ELR (cell line): Measurements from ENCODE around the gene ZNF804A.

Experiments used
- DNase-seq: peaks from one replicate; pipeline ENCODE4 v3.0.0-alpha.2; 2015; ENCODE audit warnings: low read depth

Gene ZNF804A

GRCh38 chr2:184611361-184612085, 13.2 kb downstream of the ZNF804A start:
- peak; percentile 80 for DNase-seq

GRCh38 chr2:184620367-184620766, 22.0 kb downstream of the ZNF804A start:
- peak; percentile 65 for DNase-seq

GRCh38 chr2:184624311-184624710, 26.0 kb downstream of the ZNF804A start:
- no peak for DNase-seq

GRCh38 chr2:184628051-184628450, 29.7 kb downstream of the ZNF804A start:
- no peak for DNase-seq

- no peak for DNase-seq
These were observed 35.4 kb downstream of the ZNF804A start for GRCh38 chr2:184633726-184634125.

GRCh38 chr2:184637781-184638180, 39.5 kb downstream of the ZNF804A start:
- no peak for DNase-seq

- peak; percentile 39 for DNase-seq
These were observed 46.4 kb downstream of the ZNF804A start for GRCh38 chr2:184644685-184645084.

GRCh38 chr2:184646177-184646576, 47.8 kb downstream of the ZNF804A start:
- DNase-seq, result peak; percentile 25

- no peak for DNase-seq
These were observed 48.3 kb downstream of the ZNF804A start for GRCh38 chr2:184646593-184646992.

GRCh38 chr2:184654945-184655344, 56.6 kb downstream of the ZNF804A start:
- peak; percentile 74 for DNase-seq

GRCh38 chr2:184677171-184677570, 78.8 kb downstream of the ZNF804A start:
- DNase-seq, result peak; percentile 31

- DNase-seq, result no peak
These were observed 81.1 kb downstream of the ZNF804A start for GRCh38 chr2:184679219-184680018.

- no peak for DNase-seq
These were observed 82.5 kb downstream of the ZNF804A start for GRCh38 chr2:184680825-184681224.

GRCh38 chr2:184681642-184682321, 83.5 kb downstream of the ZNF804A start:
- DNase-seq, result no peak

- DNase-seq, result peak; percentile 35
These were observed 85.6 kb downstream of the ZNF804A start for GRCh38 chr2:184683911-184684310.

- peak; percentile 52 for DNase-seq
These were observed 87.9 kb downstream of the ZNF804A start for GRCh38 chr2:184685999-184686841.

GRCh38 chr2:184689638-184690037, 91.3 kb downstream of the ZNF804A start:
- peak; percentile 10 for DNase-seq

GRCh38 chr2:184692141-184692734, 93.9 kb downstream of the ZNF804A start:
- DNase-seq, result peak; percentile 28

GRCh38 chr2:184696644-184697043, 98.3 kb downstream of the ZNF804A start:
- no peak for DNase-seq

GRCh38 chr2:184698476-184698875, 100.1 kb downstream of the ZNF804A start:
- DNase-seq, result no peak

GRCh38 chr2:184721881-184722280, 123.6 kb downstream of the ZNF804A start:
- DNase-seq, result no peak
